ENCODE data around the gene UTP25.

DNA sequence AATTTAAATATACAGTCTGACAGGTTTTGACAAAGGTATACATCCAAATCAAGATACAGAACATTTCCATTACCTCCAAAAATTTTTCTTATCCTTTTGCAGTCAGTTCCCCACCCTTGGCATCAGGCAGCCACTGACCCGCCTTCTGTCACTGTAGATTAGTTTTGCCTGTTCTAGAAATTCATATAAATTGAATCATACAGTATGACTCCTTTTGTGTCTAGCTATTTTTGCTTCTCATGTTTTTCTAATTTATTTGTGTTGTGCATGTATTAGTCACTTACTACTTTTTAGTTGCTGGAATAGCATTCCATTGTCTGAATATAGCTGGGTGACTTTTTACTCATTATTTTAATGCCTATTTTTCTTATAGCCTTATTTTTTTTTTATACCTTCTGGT lies 3.8 kb downstream of the UTP25 start:
- TF ChIP-seq, protein P1, sequence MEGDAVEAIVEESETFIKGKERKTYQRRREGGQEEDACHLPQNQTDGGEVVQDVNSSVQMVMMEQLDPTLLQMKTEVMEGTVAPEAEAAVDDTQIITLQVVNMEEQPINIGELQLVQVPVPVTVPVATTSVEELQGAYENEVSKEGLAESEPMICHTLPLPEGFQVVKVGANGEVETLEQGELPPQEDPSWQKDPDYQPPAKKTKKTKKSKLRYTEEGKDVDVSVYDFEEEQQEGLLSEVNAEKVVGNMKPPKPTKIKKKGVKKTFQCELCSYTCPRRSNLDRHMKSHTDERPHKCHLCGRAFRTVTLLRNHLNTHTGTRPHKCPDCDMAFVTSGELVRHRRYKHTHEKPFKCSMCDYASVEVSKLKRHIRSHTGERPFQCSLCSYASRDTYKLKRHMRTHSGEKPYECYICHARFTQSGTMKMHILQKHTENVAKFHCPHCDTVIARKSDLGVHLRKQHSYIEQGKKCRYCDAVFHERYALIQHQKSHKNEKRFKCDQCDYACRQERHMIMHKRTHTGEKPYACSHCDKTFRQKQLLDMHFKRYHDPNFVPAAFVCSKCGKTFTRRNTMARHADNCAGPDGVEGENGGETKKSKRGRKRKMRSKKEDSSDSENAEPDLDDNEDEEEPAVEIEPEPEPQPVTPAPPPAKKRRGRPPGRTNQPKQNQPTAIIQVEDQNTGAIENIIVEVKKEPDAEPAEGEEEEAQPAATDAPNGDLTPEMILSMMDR (IDR thresholded peaks at IDR 0.05), result no peak
- no peak for TF ChIP-seq POLR2A (IDR thresholded peaks at IDR 0.05)

All from testis (tissue), 2 donors.